Ovary (tissue), 9 donors: ENCODE measurements around the gene CNPY3. TPM values are rescaled to one million over a fixed set of nuclear protein-coding genes. Genes with fewer than 3 reads are reported as not detected.

Experiments
- DNase-seq, 5 donors: peaks; one replicate each; pipeline ENCODE4 v3.0.0-alpha.2; 2019 to 2020
- H3K27ac ChIP-seq, 2 donors: fragments of 200-600 bp; one replicate each; pipeline versions ENCODE4 v1.5.1 to v1.8.0; 2019 to 2022
- H3K27me3 ChIP-seq: fragments of 200-600 bp; one replicate; pipeline ENCODE4 v1.8.0; 2022
- H3K36me3 ChIP-seq: fragments of 200-600 bp; sonication (generic); one replicate; pipeline ENCODE4 v1.5.1; 2019
- H3K4me1 ChIP-seq: one replicate; pipeline ENCODE4 v1.8.1; 2013; ENCODE audit warnings: mild to moderate bottlenecking, moderate library complexity; ENCODE audit not compliant: insufficient read depth
- H3K4me3 ChIP-seq: fragments of 200-600 bp; sonication (generic); one replicate; pipeline ENCODE4 v1.5.1; 2017
- H3K9me3 ChIP-seq, 2 donors: fragments of 200-600 bp in 1 of 2; sonication (generic) in 1 of 2; one replicate each; pipeline versions ENCODE4 v1.5.1 to v1.8.1; 2013 to 2019; ENCODE audit warnings: mild to moderate bottlenecking in 1 of 2, moderate library complexity in 1 of 2
- CTCF ChIP-seq, 3 donors: fragments of 450-650 bp in 2 of 3; fragments of 200-600 bp in 1 of 3; IDR thresholded peaks; one replicate each; pipeline versions ENCODE4 v1.5.1 to v1.8.0; 2016 to 2022; ENCODE audit warnings: antibody characterized with exemption in 3 of 3, mild to moderate bottlenecking in 1 of 3
- EP300 ChIP-seq: sonication (generic); formaldehyde crosslinking; IDR thresholded peaks from one replicate; pipeline ENCODE4 v1.6.1; 2017; ENCODE audit warnings: antibody characterized with exemption
- POLR2A ChIP-seq: fragments of 450-650 bp; IDR thresholded peaks from one replicate; pipeline ENCODE4 v1.6.1; 2017; ENCODE audit warnings: antibody characterized with exemption, mild to moderate bottlenecking, moderate library complexity
- WGBS, 3 donors: extraction: QIAGEN DNeasy Blood & Tissue Kit in 1 of 3; methylation state at CpG; one replicate each; pipeline versions ENCODE4 v1.1.5 to v1.1.7; 2013 to 2017; 5-methylcytosine and 5-hydroxymethylcytosine counted together
- intact Hi-C, 4 donors: fragments of 100-400 bp; cut with DNase I; formaldehyde crosslinking; loops; one replicate each; pipeline versions ENCODE4 v1.11.0 to v1.15.1; 2022 to 2023
- polyA plus RNA-seq, 2 donors: library from polyadenylated mRNA; stranded (reverse); fragments of 200-250 nt in 1 of 2; fragments of 350-450 nt in 1 of 2; fragmentation: Illumina TruSeq in 1 of 2; extraction: RNeasy Lipid Tissue Mini Kit (QIAGEN cat#74804) in 1 of 2; gene quantifications; one replicate each; pipeline ENCODE4 v1.2.3, GENCODE V29; 2013 to 2014
- total RNA-seq, 7 donors: library from RNA; depleted of rRNA in 2 of 7; stranded (reverse); fragments of >200 nt in 2 of 7; fragmentation: NEBNext Ultra II Directional in 3 of 7; extraction: Animal tissue kit (Norgen Biotek cat#: 25700) in 3 of 7; gene quantifications; one replicate each; pipeline versions ENCODE4 v1.1.0 to v1.2.4, GENCODE V29; 2016 to 2023
- donor health status: DM: no; HTN: no; CAD: no; lungs with moderate emphysema.
- donor health status: DM: no; HTN: no; CAD: no.
- donor health status: Bipolar disorder and iron deficiency.
- donor health status: DM: yes; HTN: yes; CAD: no.
- donor health status: DM: no; HTN: no; CAD: no.
- donor health status: DM: yes; HTN: yes; CAD: no.

The CNPY3 gene
- total and polyA plus RNA-seq, 9 donors = 25.3 to 61.2 (median 41.3) TPM

DNA sequence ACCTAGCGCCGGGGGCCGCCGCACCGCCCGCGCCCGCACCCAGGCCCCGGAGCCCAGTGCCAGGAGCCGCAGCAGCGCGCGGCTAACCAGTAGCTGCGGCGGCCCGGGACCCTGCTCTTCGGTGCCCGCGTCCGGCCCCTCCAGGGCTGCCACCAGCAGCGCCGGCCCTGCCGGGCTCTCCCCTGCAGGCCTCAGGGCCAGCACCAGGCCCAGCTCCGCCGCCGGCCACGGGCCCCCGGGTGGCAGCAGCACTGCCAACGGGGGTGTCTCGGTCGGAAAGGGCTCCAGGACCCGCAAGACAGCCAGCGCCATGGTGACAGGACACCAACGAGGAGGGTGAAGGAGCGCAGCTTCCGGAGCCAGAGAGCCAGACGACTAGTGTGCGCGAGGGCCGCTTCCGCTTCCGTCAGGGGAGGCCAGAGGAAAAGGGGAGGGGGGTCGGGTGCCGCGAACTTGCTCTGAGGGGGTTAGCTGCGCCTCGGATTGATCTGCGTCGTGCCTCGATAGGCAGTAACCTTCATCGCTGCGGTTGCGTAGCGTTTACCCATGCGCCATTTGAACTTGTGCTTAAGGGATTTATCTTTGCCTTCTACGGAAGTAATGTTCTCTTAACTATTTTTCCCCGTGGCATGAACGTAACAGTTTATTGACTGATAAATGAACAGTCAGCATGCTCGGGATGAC lies 49.7 kb downstream of the CNPY3 start, which contains the start of gene PEX6:
Gene PEX6, minus strand, starts transcription at position 343 of the 684 bp plus-strand sequence. Its CDS starts 31 bp downstream, at position 312.
- H3K27me3 ChIP-seq = no peaks in the 10 kb centered on the region
- peak within 1 kb of the TSS; percentile 56 to 78 for H3K27ac ChIP-seq
- intact Hi-C loops = no loop called here
- no peaks in the 10 kb centered on the region for H3K9me3 ChIP-seq
- H3K36me3 ChIP-seq = no peaks in the 10 kb centered on the region
- peak within 1 kb of the TSS; percentile 88 for H3K4me3 ChIP-seq
- H3K4me1 ChIP-seq = peaks cover 16% of the 10 kb centered on the region
- peak; percentile 81 to 88 (median 85) for DNase-seq
- 0 to 1% (median 1%) methylated on average over 20 to 59 of the region's 59 CpGs for WGBS, 3 donors
- TF ChIP-seq CTCF (IDR thresholded peaks at IDR 0.05) (no peak), EP300 (no peak), POLR2A (peak; percentile 60)

DNA sequence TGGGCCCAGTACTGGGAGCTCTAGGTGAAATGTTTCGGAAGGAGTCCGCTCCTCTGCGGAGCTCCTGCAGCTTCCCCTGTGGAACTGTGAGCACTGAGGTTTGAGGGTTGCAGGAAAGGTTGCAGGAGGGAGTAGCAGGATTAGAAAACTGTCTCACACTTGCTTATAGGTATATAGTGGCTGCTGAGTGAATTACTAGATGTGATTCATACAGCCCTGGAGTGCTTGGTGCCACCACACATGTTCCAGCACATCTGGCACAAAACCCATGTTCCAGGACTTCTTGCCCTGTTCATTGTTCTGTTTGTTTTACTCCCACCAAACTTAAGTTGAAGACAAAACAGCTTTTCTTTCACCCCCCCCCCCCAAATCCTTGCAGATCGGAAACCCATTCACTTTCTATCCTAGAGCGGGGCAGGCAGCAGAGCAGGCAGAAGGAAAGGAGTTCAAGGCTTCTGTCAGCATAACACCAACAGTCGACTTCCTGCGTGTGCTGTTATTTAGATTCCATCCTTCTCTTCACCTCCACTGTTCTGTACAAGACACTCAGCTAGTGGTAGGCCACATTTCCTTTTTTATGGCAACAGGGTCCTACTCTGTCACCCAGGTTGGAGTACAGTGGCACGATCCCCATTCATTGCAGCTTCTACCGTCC lies 50.4 kb downstream of the CNPY3 start:
- TF ChIP-seq POLR2A (no peak), CTCF (IDR thresholded peaks at IDR 0.05) (no peak), EP300 (no peak)
- no peaks in the 10 kb centered on the region for H3K9me3 ChIP-seq
- intact Hi-C loops = no loop called here
- WGBS, 3 donors = 16 to 32% (median 18%) methylated on average over 9 of the region's 9 CpGs
- peak overlapping the region in 1 of 2 donors; percentile 56 for H3K27ac ChIP-seq
- no peaks in the 10 kb centered on the region for H3K27me3 ChIP-seq
- peak overlapping the region; percentile 88 for H3K4me3 ChIP-seq
- DNase-seq = no peak
- peaks cover 16% of the 10 kb centered on the region for H3K4me1 ChIP-seq
- no peaks in the 10 kb centered on the region for H3K36me3 ChIP-seq

DNA sequence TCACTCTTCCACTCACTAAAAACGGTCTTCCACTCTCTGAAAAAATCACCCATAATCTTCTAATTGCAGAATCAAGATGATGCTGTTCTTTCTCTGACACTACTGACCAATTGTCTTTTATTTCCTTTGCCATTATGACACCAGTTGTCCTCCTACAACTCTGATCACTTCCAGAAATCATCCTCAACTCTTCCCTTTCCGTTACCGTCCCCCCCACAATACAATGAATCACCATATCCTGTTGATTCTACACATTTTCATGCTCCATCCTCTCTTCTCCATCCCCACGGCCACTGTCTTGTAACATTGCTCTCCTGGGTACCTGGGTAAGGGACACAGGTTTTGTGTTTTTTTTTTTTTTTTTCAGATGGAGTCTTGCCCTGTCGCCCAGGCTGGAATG lies 52.6 kb downstream of the CNPY3 start:
- Histone ChIP-seq H3K27me3 (no peaks in the 10 kb centered on the region), H3K4me3 (no peak overlapping the region), H3K27ac (no peak overlapping the region), H3K9me3 (no peaks in the 10 kb centered on the region), H3K36me3 (no peaks in the 10 kb centered on the region), H3K4me1 (peaks cover 21% of the 10 kb centered on the region)
- no peak for DNase-seq
- intact Hi-C loops = no loop called here
- TF ChIP-seq CTCF (IDR thresholded peaks at IDR 0.05) (no peak), EP300 (no peak), POLR2A (no peak)
- WGBS, 3 donors = 86 to 89% (median 86%) methylated on average over 5 of the region's 5 CpGs

DNA sequence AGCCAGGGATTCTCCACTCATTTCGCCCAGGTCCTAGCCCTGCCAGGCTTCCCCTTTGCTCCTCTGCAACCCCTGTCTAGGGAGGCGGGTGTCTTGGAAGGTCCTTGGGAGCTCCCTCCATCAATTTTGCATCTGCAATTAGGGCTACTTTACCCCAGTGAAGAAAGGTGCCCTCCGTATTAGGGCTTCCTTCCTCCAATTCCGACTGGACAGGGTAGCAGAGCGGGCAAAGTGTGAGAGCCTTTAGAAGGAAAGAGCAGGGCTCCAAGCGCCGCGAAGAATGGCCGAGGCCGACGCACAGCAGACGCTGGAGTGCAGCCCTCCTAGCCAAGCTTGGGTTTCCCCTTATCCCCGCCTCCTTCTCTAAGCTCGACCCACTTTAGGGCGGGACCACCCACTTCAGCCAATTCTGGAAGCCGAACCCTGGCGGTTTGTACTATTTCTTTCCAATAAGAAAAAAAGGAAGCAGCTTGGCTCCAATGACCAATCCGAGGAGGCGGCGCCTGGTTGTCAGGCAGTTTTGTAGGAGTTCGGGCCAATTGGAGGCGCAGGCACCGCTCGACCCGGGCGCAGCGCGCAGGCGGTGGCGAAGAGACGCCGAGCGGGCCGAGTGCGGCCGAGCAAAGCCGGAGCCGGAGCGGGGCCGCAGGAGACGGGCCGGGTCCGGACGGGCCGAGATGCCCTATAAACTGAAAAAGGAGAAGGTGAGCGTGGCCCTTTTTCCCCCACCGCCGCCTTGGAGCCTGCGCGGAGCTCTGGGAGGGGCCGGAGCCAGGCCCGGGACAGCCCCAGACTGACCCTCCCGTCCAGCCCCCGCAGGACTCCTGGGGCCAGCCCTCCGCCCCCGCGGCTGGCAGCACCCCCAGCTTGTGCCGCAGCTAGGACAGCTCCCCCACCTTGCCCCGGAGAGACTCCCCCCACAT lies 55.0 kb downstream of the CNPY3 start, which contains the start of gene PPP2R5D:
Gene PPP2R5D, plus strand, starts transcription at position 570 of the 923 bp plus-strand sequence. Its CDS starts 108 bp downstream, at position 678.
- H3K4me1 ChIP-seq = peaks cover 15% of the 10 kb centered on the region

More for the DNA sequence above, 55.0 kb downstream of the CNPY3 start, which contains the start of gene PPP2R5D:
- WGBS, 3 donors = 1 to 2% (median 1%) methylated on average over 58 to 59 of the region's 59 CpGs
- Histone ChIP-seq H3K27ac (peak within 1 kb of the TSS; percentile 56 to 72), H3K4me3 (peak within 1 kb of the TSS; percentile 95), H3K27me3 (no peaks in the 10 kb centered on the region), H3K9me3 (no peaks in the 10 kb centered on the region), H3K36me3 (no peaks in the 10 kb centered on the region)
- no peak for TF ChIP-seq EP300
- peak; percentile 42 for TF ChIP-seq POLR2A
- TF ChIP-seq CTCF (IDR thresholded peaks at IDR 0.05) = no peak
- intact Hi-C loops = no loop called here
- DNase-seq = peak; percentile 95 to 98 (median 96)
